Adrenal gland (tissue), 12 donors: ENCODE results near the gene HIVEP3. TPM values are rescaled to one million over a fixed set of nuclear protein-coding genes. Genes with fewer than 3 reads are reported as not detected.

Source experiments
- DNase-seq, 7 donors: peaks; one replicate each; pipeline ENCODE4 v3.0.0-alpha.2; 2019 to 2020
- H3K27ac ChIP-seq, 5 donors: fragments of 200-600 bp; sonication (generic) in 4 of 5; 1 replicate in 3 of 5; 2 replicates in 2 of 5; pipeline versions ENCODE4 v1.5.1 to v1.8.0; 2016 to 2020; ENCODE audit warnings: mild to moderate bottlenecking in 1 of 5
- H3K27me3 ChIP-seq: fragments of 200-600 bp; 2 replicates; pipeline ENCODE4 v1.8.0; 2021
- H3K36me3 ChIP-seq, 2 donors: fragments of 200-600 bp; replicated peaks in 1 of 2; 1 replicate in 1 of 2; 2 replicates in 1 of 2; pipeline versions ENCODE4 v1.5.1 to v1.8.0; 2018 to 2022
- H3K4me1 ChIP-seq, 2 donors: fragments of 200-600 bp; replicated peaks in 1 of 2; 1 replicate in 1 of 2; 2 replicates in 1 of 2; pipeline versions ENCODE4 v1.5.1 to v1.8.0; 2018 to 2021
- H3K4me3 ChIP-seq, 4 donors: fragments of 200-600 bp; sonication (generic) in 3 of 4; one replicate each; pipeline ENCODE4 v1.5.1; 2016 to 2018
- H3K9me3 ChIP-seq, 3 donors: fragments of 200-600 bp; sonication (generic) in 1 of 3; replicated peaks in 1 of 3; 1 replicate in 2 of 3; 2 replicates in 1 of 3; pipeline versions ENCODE4 v1.5.1 to v1.8.0; 2016 to 2021
- CTCF ChIP-seq, 6 experiments: fragments of 450-650 bp in 4 of 6; fragments of 200-600 bp in 2 of 6; sonication (generic) in 1 of 6; IDR thresholded peaks; 1 replicate in 5 of 6; 2 replicates in 1 of 6; pipeline versions ENCODE4 v1.5.1 to v1.8.0; 2016 to 2021; ENCODE audit warnings: antibody characterized with exemption in 6 of 6, mild to moderate bottlenecking in 2 of 6, moderate library complexity in 1 of 6
- POLR2A ChIP-seq, 2 donors: fragments of 450-650 bp; IDR thresholded peaks; one replicate each; pipeline ENCODE4 v1.6.1; 2017; ENCODE audit warnings: antibody characterized with exemption in 2 of 2, mild to moderate bottlenecking in 2 of 2, moderate library complexity in 1 of 2
- WGBS, 4 donors: extraction: QIAGEN DNeasy Blood & Tissue Kit in 2 of 4; methylation state at CpG; one replicate each; pipeline versions ENCODE4 v1.1.5 to v1.1.7; 2013 to 2017; 5-methylcytosine and 5-hydroxymethylcytosine counted together
- intact Hi-C, 2 donors: fragments of 100-400 bp; cut with DNase I; formaldehyde crosslinking; loops; one replicate each; pipeline versions ENCODE4 v1.14.1 to v1.15.0; 2022 to 2023
- polyA plus RNA-seq, 3 donors: library from polyadenylated mRNA; stranded (reverse); fragments of 200-250 nt in 2 of 3; fragments of 350-450 nt in 1 of 3; fragmentation: Illumina TruSeq in 1 of 3; extraction: RNeasy Lipid Tissue Mini Kit (QIAGEN cat#74804) in 1 of 3; gene quantifications; one replicate each; pipeline ENCODE4 v1.2.3, GENCODE V29; 2013 to 2014
- total RNA-seq, 9 donors: library from RNA; depleted of rRNA in 4 of 9; stranded (reverse); fragments of >200 nt in 4 of 9; fragments of 120-200 nt in 1 of 9; fragmentation: NEBNext Ultra II Directional in 1 of 9; extraction: Animal tissue kit (Norgen Biotek cat#: 25700) in 1 of 9; gene quantifications; one replicate each; pipeline versions ENCODE4 v1.1.0 to v1.2.4, GENCODE V29; 2013 to 2023
- donor health status: healthy with polysubstance abuse.
- donor health status: Bipolar disorder and iron deficiency.
- donor health status: DM: yes; HTN: yes; CAD: no.
- donor health status: DM: no; HTN: no; CAD: no.
- donor health status: DM: no; HTN: no; CAD: no.
- donor health status: DM: yes; HTN: yes; CAD: no.

HIVEP3 gene
- total and polyA plus RNA-seq, 12 donors, result 3.2 to 7.7 (median 7.0) TPM

- TF ChIP-seq CTCF (IDR thresholded peaks at IDR 0.05) (no peak), POLR2A (IDR thresholded peaks at IDR 0.05) (no peak)
- Histone ChIP-seq H3K4me3 (no peak overlapping the region), H3K27ac (no peak overlapping the region), H3K4me1 (no peaks in the 10 kb centered on the region), H3K27me3 (no peaks in the 10 kb centered on the region), H3K36me3 (no peaks in the 10 kb centered on the region), H3K9me3 (no peaks in the 10 kb centered on the region)
- 92 to 96% (median 93%) methylated on average over 7 to 10 of the region's 10 CpGs for WGBS, 4 donors
- intact Hi-C loops, result no loop called here
- DNase-seq, result no peak
Observed at GRCh38 chr1:41777695-41778094, 141.0 kb downstream of the HIVEP3 start.

GRCh38 chr1:41776891-41777441 is 141.8 kb downstream of the HIVEP3 start:
- no peak overlapping the region for H3K4me3 ChIP-seq
- 80 to 88% (median 86%) methylated on average over 3 to 8 of the region's 8 CpGs for WGBS, 4 donors

GRCh38 chr1:41775956-41776585 is 142.7 kb downstream of the HIVEP3 start:
- intact Hi-C loops, result no loop called here
- no peaks in the 10 kb centered on the region for H3K36me3 ChIP-seq
- no peak overlapping the region for H3K4me3 ChIP-seq
- 79 to 95% (median 88%) methylated on average over 6 of the region's 6 CpGs for WGBS, 4 donors
- no peak overlapping the region for H3K27ac ChIP-seq
- no peaks in the 10 kb centered on the region for H3K9me3 ChIP-seq
- H3K4me1 ChIP-seq, result peaks cover 0 to 5% of the 10 kb centered on the region in 2 donors
- peak in 1 of 7 donors; percentile 5 for DNase-seq
- no peaks in the 10 kb centered on the region for H3K27me3 ChIP-seq
- TF ChIP-seq POLR2A (IDR thresholded peaks at IDR 0.05), result no peak
- no peak for TF ChIP-seq CTCF (IDR thresholded peaks at IDR 0.05)

More at GRCh38 chr1:41776891-41777441, 141.8 kb downstream of the HIVEP3 start:
- Histone ChIP-seq H3K36me3 (no peaks in the 10 kb centered on the region), H3K4me1 (peaks cover 0 to 1% of the 10 kb centered on the region in 2 donors), H3K27me3 (no peaks in the 10 kb centered on the region), H3K27ac (no peak overlapping the region), H3K9me3 (no peaks in the 10 kb centered on the region)
- no peak for DNase-seq
- no peak for TF ChIP-seq POLR2A (IDR thresholded peaks at IDR 0.05)
- intact Hi-C loops, result no loop called here

GRCh38 chr1:41774471-41774990 is 144.2 kb downstream of the HIVEP3 start:
- WGBS, 4 donors, result 72 to 84% (median 80%) methylated on average over 2 of the region's 2 CpGs
- no peak for TF ChIP-seq CTCF (IDR thresholded peaks at IDR 0.05)
- no peak for TF ChIP-seq POLR2A (IDR thresholded peaks at IDR 0.05)
- Histone ChIP-seq H3K27ac (no peak overlapping the region), H3K36me3 (no peaks in the 10 kb centered on the region), H3K4me1 (peaks cover 0 to 5% of the 10 kb centered on the region in 2 donors), H3K9me3 (no peaks in the 10 kb centered on the region), H3K27me3 (no peaks in the 10 kb centered on the region), H3K4me3 (no peak overlapping the region)
- intact Hi-C loops, result no loop called here
- DNase-seq, result no peak
